Thyroid gland (tissue), 4 donors: ENCODE results near the gene L3HYPDH. TPM values are rescaled to one million over a fixed set of nuclear protein-coding genes. Genes with fewer than 3 reads are reported as not detected.

Experiments used
- DNase-seq, 2 donors: peaks; one replicate each; pipeline ENCODE4 v3.0.0-alpha.2; 2019
- H3K27ac ChIP-seq, 3 donors: fragments of 200-600 bp; sonication (generic); 1 replicate in 2 of 3; 2 replicates in 1 of 3; pipeline ENCODE4 v1.5.1; 2016 to 2019; ENCODE audit warnings: mild to moderate bottlenecking in 1 of 3, moderate library complexity in 1 of 3
- H3K27me3 ChIP-seq: fragments of 200-600 bp; sonication (generic); one replicate; pipeline ENCODE4 v1.5.1; 2019
- H3K36me3 ChIP-seq, 2 donors: fragments of 200-600 bp; sonication (generic); one replicate each; pipeline ENCODE4 v1.5.1; 2016 to 2019
- H3K4me1 ChIP-seq, 2 donors: fragments of 200-600 bp; sonication (generic); one replicate each; pipeline ENCODE4 v1.5.1; 2017 to 2019
- H3K4me3 ChIP-seq, 3 donors: fragments of 200-600 bp; sonication (generic); replicated peaks in 1 of 3; 1 replicate in 2 of 3; 2 replicates in 1 of 3; pipeline ENCODE4 v1.5.1; 2016; ENCODE audit warnings: mild to moderate bottlenecking in 1 of 3
- H3K9me3 ChIP-seq: fragments of 200-600 bp; sonication (generic); one replicate; pipeline ENCODE4 v1.5.1; 2017
- CTCF ChIP-seq, 6 experiments: fragments of 200-600 bp in 3 of 6; fragments of 450-650 bp in 3 of 6; sonication (generic) in 3 of 6; IDR thresholded peaks; one replicate each; pipeline ENCODE4 v1.5.1; 2016 to 2019; ENCODE audit warnings: antibody characterized with exemption in 6 of 6, mild to moderate bottlenecking in 2 of 6, inconsistent platforms in 1 of 6, moderate library complexity in 1 of 6
- POLR2A ChIP-seq, 2 donors: fragments of 450-650 bp; IDR thresholded peaks; one replicate each; pipeline ENCODE4 v1.6.1; 2017; ENCODE audit warnings: antibody characterized with exemption in 2 of 2, mild to moderate bottlenecking in 2 of 2, moderate library complexity in 1 of 2
- WGBS, 2 donors: methylation state at CpG; one replicate each; pipeline ENCODE4 v1.1.5; 2017; 5-methylcytosine and 5-hydroxymethylcytosine counted together
- intact Hi-C: fragments of 100-400 bp; cut with DNase I; formaldehyde crosslinking; loops from one replicate; pipeline ENCODE4 v1.15.1; 2023
- total RNA-seq, 4 donors: library from RNA; depleted of rRNA; stranded (reverse); fragments of >200 nt; gene quantifications; one replicate each; pipeline ENCODE4 v1.2.3, GENCODE V29; 2016

The L3HYPDH gene
- total RNA-seq, 4 donors from 2014 or later = 54.8 to 97.7 (median 81.2) TPM

- 52 to 57% methylated on average over 2 of the region's 2 CpGs for WGBS, 2 donors
- intact Hi-C loops = no loop called here
- no peak for DNase-seq
- peaks cover 0 to 9% of the 10 kb centered on the region in 2 donors for H3K36me3 ChIP-seq
- H3K27ac ChIP-seq = peak overlapping the region; percentile 80 to 94 (median 92)
- H3K27me3 ChIP-seq = no peaks in the 10 kb centered on the region
- no peak for TF ChIP-seq POLR2A (IDR thresholded peaks at IDR 0.05)
- TF ChIP-seq CTCF (IDR thresholded peaks at IDR 0.05) = no peak
- H3K4me1 ChIP-seq = peaks cover 29 to 32% of the 10 kb centered on the region in 2 donors
- peak overlapping the region in 1 of 3 donors; percentile 89 for H3K4me3 ChIP-seq
- H3K9me3 ChIP-seq = no peaks in the 10 kb centered on the region
Measured at GRCh38 chr14:59481871-59482540, 2.2 kb downstream of the L3HYPDH start.

GRCh38 chr14:59481407-59481806 lies 2.8 kb downstream of the L3HYPDH start:
- Histone ChIP-seq H3K4me3 (no peak overlapping the region), H3K36me3 (peaks cover 0 to 9% of the 10 kb centered on the region in 2 donors), H3K27me3 (no peaks in the 10 kb centered on the region), H3K9me3 (no peaks in the 10 kb centered on the region), H3K4me1 (peaks cover 29 to 32% of the 10 kb centered on the region in 2 donors), H3K27ac (peak overlapping the region in 2 of 3 donors; percentile 11 to 80)
- intact Hi-C loops = no loop called here
- WGBS, 2 donors = 99% methylated on average over 2 of the region's 2 CpGs
- TF ChIP-seq CTCF (IDR thresholded peaks at IDR 0.05) (no peak), POLR2A (IDR thresholded peaks at IDR 0.05) (no peak)
- no peak for DNase-seq

GRCh38 chr14:59480166-59480565 lies 4.0 kb downstream of the L3HYPDH start:
- Histone ChIP-seq H3K4me1 (peaks cover 17 to 22% of the 10 kb centered on the region in 2 donors), H3K27ac (no peak overlapping the region)

GRCh38 chr14:59478540-59478939 lies 5.7 kb downstream of the L3HYPDH start:
- intact Hi-C loops = no loop called here
- no peak for DNase-seq
- Histone ChIP-seq H3K9me3 (no peaks in the 10 kb centered on the region), H3K36me3 (peaks cover 21 to 23% of the 10 kb centered on the region in 2 donors), H3K27me3 (no peaks in the 10 kb centered on the region), H3K4me3 (no peak overlapping the region), H3K4me1 (peaks cover 17 to 21% of the 10 kb centered on the region in 2 donors), H3K27ac (no peak overlapping the region)
- WGBS, 2 donors = 95 to 97% methylated on average over 3 of the region's 3 CpGs
- no peak for TF ChIP-seq CTCF (IDR thresholded peaks at IDR 0.05)
- TF ChIP-seq POLR2A (IDR thresholded peaks at IDR 0.05) = no peak

More at GRCh38 chr14:59480166-59480565, 4.0 kb downstream of the L3HYPDH start:
- intact Hi-C loops = no loop called here
- no peak for TF ChIP-seq POLR2A (IDR thresholded peaks at IDR 0.05)
- TF ChIP-seq CTCF (IDR thresholded peaks at IDR 0.05) = no peak
- DNase-seq = no peak
- H3K27me3 ChIP-seq = no peaks in the 10 kb centered on the region
- 48 to 67% methylated on average over 1 of the region's 1 CpG for WGBS, 2 donors
- no peaks in the 10 kb centered on the region for H3K9me3 ChIP-seq
- H3K36me3 ChIP-seq = peaks cover 9 to 12% of the 10 kb centered on the region in 2 donors
- H3K4me3 ChIP-seq = no peak overlapping the region

GRCh38 chr14:59475709-59476108 lies 8.5 kb downstream of the L3HYPDH start:
- WGBS, 2 donors = 90 to 95% methylated on average over 1 of the region's 1 CpG
- no peak overlapping the region for H3K4me3 ChIP-seq
- H3K4me1 ChIP-seq = peaks cover 0 to 2% of the 10 kb centered on the region in 2 donors
- H3K9me3 ChIP-seq = no peaks in the 10 kb centered on the region
- peaks cover 21 to 29% of the 10 kb centered on the region in 2 donors for H3K36me3 ChIP-seq
- intact Hi-C loops = no loop called here
- no peak for TF ChIP-seq CTCF (IDR thresholded peaks at IDR 0.05)
- no peak for TF ChIP-seq POLR2A (IDR thresholded peaks at IDR 0.05)
- H3K27me3 ChIP-seq = no peaks in the 10 kb centered on the region
- no peak for DNase-seq
- H3K27ac ChIP-seq = no peak overlapping the region
